Fibroblast of lung (primary cell): ENCODE data around the gene ACRBP. TPM values are rescaled to one million over a fixed set of nuclear protein-coding genes. Genes with fewer than 3 reads are reported as not detected.
"Not testable (repeated sequence)": the region's sequence is repeated elsewhere in the genome, so short reads cannot be mapped to it uniquely, and the experiment has no call there.

Experiments used
- DNase-seq, 2 donors: peaks; one replicate each; pipeline versions ENCODE4 v3.0.0 to v3.0.0-alpha.2; 2010; ENCODE audit warnings: low read depth in 2 of 2
- H2AFZ ChIP-seq: 2 replicates; pipeline ENCODE4 v1.5.1; 2012; ENCODE audit warnings: low read length, control low read depth, inconsistent platforms
- H3K27ac ChIP-seq: 2 replicates; pipeline ENCODE4 v1.5.1; 2011; ENCODE audit warnings: low read length, control low read depth; ENCODE audit not compliant: insufficient read depth
- H3K27me3 ChIP-seq: 2 replicates; pipeline ENCODE4 v1.5.1; 2011; ENCODE audit warnings: mild to moderate bottlenecking, low read length; ENCODE audit not compliant: control insufficient read depth, insufficient read depth
- H3K36me3 ChIP-seq: 2 replicates; pipeline ENCODE4 v1.5.1; 2011; ENCODE audit warnings: low read length; ENCODE audit not compliant: control insufficient read depth, insufficient read depth
- H3K4me1 ChIP-seq: 2 replicates; pipeline ENCODE4 v1.5.1; 2011; ENCODE audit warnings: low read length; ENCODE audit not compliant: control insufficient read depth, insufficient read depth; ENCODE audit errors: extremely low read depth
- H3K4me2 ChIP-seq: 2 replicates; pipeline ENCODE4 v1.5.1; 2011; ENCODE audit warnings: low read length, control low read depth; ENCODE audit not compliant: insufficient read depth; ENCODE audit errors: extremely low read depth
- H3K4me3 ChIP-seq, 4 experiments: fragments of 200-600 bp in 1 of 4; sonication (generic) in 1 of 4; replicated peaks in 1 of 4; 2 replicates each; pipeline ENCODE4 v1.5.1; 2011 to 2016; ENCODE audit warnings: low read length in 4 of 4, low read depth in 3 of 4, mild to moderate bottlenecking in 3 of 4, control low read depth in 2 of 4, inconsistent platforms in 1 of 4, mixed read lengths in 1 of 4; ENCODE audit not compliant: insufficient read depth in 1 of 4; ENCODE audit errors: control extremely low read depth in 1 of 4
- H3K79me2 ChIP-seq: 2 replicates; pipeline ENCODE4 v1.5.1; 2012; ENCODE audit warnings: mild to moderate bottlenecking, low read length, inconsistent platforms; ENCODE audit not compliant: control insufficient read depth, insufficient read depth
- H3K9ac ChIP-seq: 2 replicates; pipeline ENCODE4 v1.5.1; 2011; ENCODE audit warnings: mild to moderate bottlenecking, low read length, control low read depth; ENCODE audit not compliant: insufficient read depth
- H3K9me3 ChIP-seq: 2 replicates; pipeline ENCODE4 v1.5.1; 2012; ENCODE audit warnings: low read depth, low read length; ENCODE audit not compliant: control insufficient read depth, insufficient read depth
- H4K20me1 ChIP-seq: 2 replicates; pipeline ENCODE4 v1.5.1; 2011; ENCODE audit warnings: low read length; ENCODE audit not compliant: control insufficient read depth, insufficient read depth; ENCODE audit errors: extremely low read depth
- EZH2 ChIP-seq: IDR thresholded peaks from 2 replicates; pipeline ENCODE4 v1.5.1; 2012; ENCODE audit warnings: low read length, control low read depth, mild to moderate bottlenecking; ENCODE audit errors: missing control alignments
- polyA plus RNA-seq, 2 donors: library from polyadenylated mRNA; depleted of rRNA in 1 of 2; stranded (reverse) in 1 of 2; unstranded in 1 of 2; fragments of >200 nt; gene quantifications; 2 replicates each; pipeline ENCODE4 v1.2.1, GENCODE V29; 2011 to 2012; ENCODE audit warnings: missing spikeins in 1 of 2
- total RNA-seq: library from RNA; depleted of rRNA; stranded (reverse); fragments of >200 nt; gene quantifications from 2 replicates; pipeline ENCODE4 v1.2.1, GENCODE V29; 2014
- TF ChIP-seq, protein P1 (sequence below), 2 donors: IDR thresholded peaks in 1 of 2; conservative IDR thresholded peaks in 1 of 2; 1 replicate in 1 of 2; 2 replicates in 1 of 2; pipeline ENCODE4 v1.5.1; 2011 to 2012; ENCODE audit warnings: low read length in 2 of 2, control low read depth in 1 of 2, inconsistent platforms in 1 of 2, low read depth in 1 of 2, mild to moderate bottlenecking in 1 of 2

ACRBP gene
- total and polyA plus RNA-seq, 2 donors (not counting 1 experiment from before 2014, with no cell fraction given) = 0.33 to 0.50 TPM

DNA sequence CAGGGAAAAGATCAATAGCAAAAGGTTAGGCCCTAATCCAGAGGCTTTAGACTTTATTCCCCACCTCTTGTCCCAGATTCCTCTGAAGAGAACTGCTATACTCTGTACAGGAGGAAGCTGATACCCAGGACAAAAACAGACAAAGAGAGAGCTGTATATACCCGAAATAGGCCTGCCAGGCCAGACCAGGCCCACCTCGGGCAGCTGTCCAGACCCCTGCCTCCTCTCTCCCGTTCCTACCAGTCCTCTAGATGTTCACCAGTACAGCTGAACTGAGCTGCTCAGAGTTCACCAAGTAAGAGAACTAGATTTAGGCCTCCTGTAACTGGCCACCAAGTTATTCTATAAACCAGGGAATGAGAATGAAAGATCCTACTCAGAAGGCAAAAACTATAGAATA, 44.7 kb downstream of the ACRBP start:
- no peaks in the 10 kb centered on the region for H3K27me3 ChIP-seq
- peak overlapping the region; percentile 72 for H3K4me2 ChIP-seq
- no peak overlapping the region for H2AFZ ChIP-seq
- H3K4me3 ChIP-seq = peak overlapping the region in 2 of 4 experiments; percentile 22 to 93
- DNase-seq = no peak
- TF ChIP-seq EZH2 = no peak
- TF ChIP-seq, protein P1, sequence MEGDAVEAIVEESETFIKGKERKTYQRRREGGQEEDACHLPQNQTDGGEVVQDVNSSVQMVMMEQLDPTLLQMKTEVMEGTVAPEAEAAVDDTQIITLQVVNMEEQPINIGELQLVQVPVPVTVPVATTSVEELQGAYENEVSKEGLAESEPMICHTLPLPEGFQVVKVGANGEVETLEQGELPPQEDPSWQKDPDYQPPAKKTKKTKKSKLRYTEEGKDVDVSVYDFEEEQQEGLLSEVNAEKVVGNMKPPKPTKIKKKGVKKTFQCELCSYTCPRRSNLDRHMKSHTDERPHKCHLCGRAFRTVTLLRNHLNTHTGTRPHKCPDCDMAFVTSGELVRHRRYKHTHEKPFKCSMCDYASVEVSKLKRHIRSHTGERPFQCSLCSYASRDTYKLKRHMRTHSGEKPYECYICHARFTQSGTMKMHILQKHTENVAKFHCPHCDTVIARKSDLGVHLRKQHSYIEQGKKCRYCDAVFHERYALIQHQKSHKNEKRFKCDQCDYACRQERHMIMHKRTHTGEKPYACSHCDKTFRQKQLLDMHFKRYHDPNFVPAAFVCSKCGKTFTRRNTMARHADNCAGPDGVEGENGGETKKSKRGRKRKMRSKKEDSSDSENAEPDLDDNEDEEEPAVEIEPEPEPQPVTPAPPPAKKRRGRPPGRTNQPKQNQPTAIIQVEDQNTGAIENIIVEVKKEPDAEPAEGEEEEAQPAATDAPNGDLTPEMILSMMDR (conservative IDR thresholded peaks at IDR 0.05 in 1 of 2, IDR thresholded peaks at IDR 0.05 in 1 of 2; ENCODE audit: low read depth in 1 of 2, low read length in 2 of 2) = no peak
- no peaks in the 10 kb centered on the region for H4K20me1 ChIP-seq
- H3K9ac ChIP-seq = no peak overlapping the region
- peaks cover 38% of the 10 kb centered on the region for H3K79me2 ChIP-seq
- H3K4me1 ChIP-seq = peaks cover 11% of the 10 kb centered on the region
- no peaks in the 10 kb centered on the region for H3K9me3 ChIP-seq
- no peak overlapping the region for H3K27ac ChIP-seq
- peaks cover 30% of the 10 kb centered on the region for H3K36me3 ChIP-seq

DNA sequence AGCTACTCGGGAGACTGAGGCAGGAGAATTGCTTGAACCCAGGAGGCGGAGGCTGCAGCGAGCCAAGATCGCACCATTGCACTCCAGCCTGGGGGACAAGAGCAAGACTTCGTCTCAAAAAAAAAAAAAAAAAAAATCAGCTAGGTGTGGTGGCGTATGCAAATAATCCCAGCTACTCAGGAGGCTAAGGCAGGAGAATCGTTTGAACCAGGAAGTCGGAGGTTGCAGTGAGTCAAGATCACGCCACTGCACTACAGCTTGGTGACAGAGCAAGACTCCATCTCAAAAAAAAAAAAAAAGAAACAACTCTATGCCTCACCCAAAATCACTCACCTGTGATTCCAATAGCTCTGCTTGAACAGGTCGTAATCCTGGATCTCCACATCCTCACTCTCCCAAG, 51.6 kb downstream of the ACRBP start:
- H3K4me3 ChIP-seq, H3K9ac ChIP-seq, H3K4me2 ChIP-seq, H3K79me2 ChIP-seq, H3K4me1 ChIP-seq, H3K27me3 ChIP-seq, H3K27ac ChIP-seq, H2AFZ ChIP-seq, H3K9me3 ChIP-seq, H4K20me1 ChIP-seq, DNase-seq: not testable (repeated sequence)
- peaks cover 41% of the 10 kb centered on the region for H3K36me3 ChIP-seq

DNA sequence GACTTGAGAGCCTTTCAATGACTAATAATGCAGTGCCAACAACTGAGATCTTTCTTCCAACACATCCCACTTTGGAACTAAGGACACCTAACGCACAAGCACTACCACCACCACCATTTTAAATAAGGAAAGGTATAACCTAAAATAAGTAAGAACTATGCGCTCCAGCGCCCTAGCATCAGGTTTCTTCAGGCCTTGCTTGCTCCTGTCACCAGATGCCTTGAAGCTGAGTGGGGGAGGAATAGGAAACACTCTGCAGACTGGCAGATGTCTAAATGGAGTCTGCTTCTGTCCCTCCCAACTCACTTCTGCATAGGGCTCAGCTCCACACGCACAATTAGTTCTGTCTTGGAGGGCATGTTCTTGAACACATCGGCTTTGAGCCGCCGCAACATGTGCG, 55.1 kb downstream of the ACRBP start:
- Histone ChIP-seq H3K9me3 (no peaks in the 10 kb centered on the region), H3K9ac (no peak overlapping the region), H3K36me3 (peaks cover 34% of the 10 kb centered on the region), H2AFZ (no peak overlapping the region), H3K27me3 (no peaks in the 10 kb centered on the region), H3K4me1 (no peaks in the 10 kb centered on the region), H3K79me2 (no peaks in the 10 kb centered on the region), H4K20me1 (peaks cover 2% of the 10 kb centered on the region), H3K27ac (no peak overlapping the region), H3K4me2 (no peak overlapping the region), H3K4me3 (no peak overlapping the region)
- no peak for DNase-seq
- no peak for TF ChIP-seq EZH2

Other genes starting within 250 kb of the ACRBP start
- 0.17 TPM in 1 of 2 replicates, not detected in the other for gene CD27, start 202.5 kb downstream of the ACRBP start, total RNA-seq
- 0.06 and 0.07 TPM in 2 replicates for gene CD27, start 202.5 kb downstream of the ACRBP start, polyA plus RNA-seq
- 6.2 and 17.3 TPM in 2 replicates for gene TAPBPL, start 195.4 kb downstream of the ACRBP start, total RNA-seq
- 13.7 and 14.0 TPM in 2 replicates for gene TAPBPL, start 195.4 kb downstream of the ACRBP start, polyA plus RNA-seq
- gene VAMP1, start 176.8 kb downstream of the ACRBP start, total RNA-seq = 13.9 and 20.3 TPM in 2 replicates
- 11.0 and 14.9 TPM in 2 replicates for gene VAMP1, start 176.8 kb downstream of the ACRBP start, polyA plus RNA-seq
- gene MRPL51, start 154.2 kb downstream of the ACRBP start, total RNA-seq = 118 and 142 TPM in 2 replicates
- 120 and 166 TPM in 2 replicates for gene MRPL51, start 154.2 kb downstream of the ACRBP start, polyA plus RNA-seq
- gene NCAPD2, start 153.3 kb downstream of the ACRBP start, total RNA-seq = 18.7 and 42.3 TPM in 2 replicates
- gene NCAPD2, start 153.3 kb downstream of the ACRBP start, polyA plus RNA-seq = 17.2 and 50.9 TPM in 2 replicates
- gene GAPDH, start 112.9 kb downstream of the ACRBP start, total RNA-seq = 4,386 and 6,255 TPM in 2 replicates
- gene GAPDH, start 112.9 kb downstream of the ACRBP start, polyA plus RNA-seq = 8,983 and 11,838 TPM in 2 replicates
- 8.2 and 16.8 TPM in 2 replicates for gene IFFO1, start 91.4 kb downstream of the ACRBP start, total RNA-seq
- gene IFFO1, start 91.4 kb downstream of the ACRBP start, polyA plus RNA-seq = 21.7 and 26.9 TPM in 2 replicates
- 11.7 and 13.9 TPM in 2 replicates for gene NOP2, start 79.1 kb downstream of the ACRBP start, total RNA-seq
- 26.1 and 47.8 TPM in 2 replicates for gene NOP2, start 79.1 kb downstream of the ACRBP start, polyA plus RNA-seq
- 241 and 256 TPM in 2 replicates for gene CHD4, start 40.1 kb downstream of the ACRBP start, total RNA-seq
- 76.1 and 96.0 TPM in 2 replicates for gene CHD4, start 40.1 kb downstream of the ACRBP start, polyA plus RNA-seq
- gene LPAR5, start 11.5 kb downstream of the ACRBP start, total RNA-seq = not detected in 2 replicates
- 0.02 and 0.07 TPM in 2 replicates for gene LPAR5, start 11.5 kb downstream of the ACRBP start, polyA plus RNA-seq
- 30.3 and 36.0 TPM in 2 replicates for gene ING4, start 15.7 kb upstream of the ACRBP start, total RNA-seq
- 31.1 and 47.1 TPM in 2 replicates for gene ING4, start 15.7 kb upstream of the ACRBP start, polyA plus RNA-seq
- gene ZNF384, start 41.9 kb upstream of the ACRBP start, total RNA-seq = 9.8 and 12.2 TPM in 2 replicates
- 34.8 and 49.6 TPM in 2 replicates for gene ZNF384, start 41.9 kb upstream of the ACRBP start, polyA plus RNA-seq
- under 0.01 and 0.17 TPM in 2 replicates for gene PIANP, start 53.4 kb upstream of the ACRBP start, total RNA-seq
- 0.49 and 0.87 TPM in 2 replicates for gene PIANP, start 53.4 kb upstream of the ACRBP start, polyA plus RNA-seq
- 67.0 and 79.1 TPM in 2 replicates for gene COPS7A, start 76.6 kb upstream of the ACRBP start, total RNA-seq
- gene COPS7A, start 76.6 kb upstream of the ACRBP start, polyA plus RNA-seq = 114 and 138 TPM in 2 replicates
- gene MLF2, start 105.7 kb upstream of the ACRBP start, total RNA-seq = 88.6 and 106 TPM in 2 replicates
- gene MLF2, start 105.7 kb upstream of the ACRBP start, polyA plus RNA-seq = 287 and 289 TPM in 2 replicates
- gene PTMS, start 118.9 kb upstream of the ACRBP start, total RNA-seq = 29.5 and 63.6 TPM in 2 replicates
- 269 and 312 TPM in 2 replicates for gene PTMS, start 118.9 kb upstream of the ACRBP start, polyA plus RNA-seq
- 0.17 and 0.26 TPM in 2 replicates for gene LAG3, start 125.1 kb upstream of the ACRBP start, total RNA-seq
- gene LAG3, start 125.1 kb upstream of the ACRBP start, polyA plus RNA-seq = 0.09 and 0.17 TPM in 2 replicates
- 14.4 and 27.2 TPM in 2 replicates for gene CD4, start 142.1 kb upstream of the ACRBP start, total RNA-seq
- 50.8 and 152 TPM in 2 replicates for gene CD4, start 142.1 kb upstream of the ACRBP start, polyA plus RNA-seq
- 11.1 and 11.8 TPM in 2 replicates for gene GPR162, start 174.4 kb upstream of the ACRBP start, total RNA-seq
- gene GPR162, start 174.4 kb upstream of the ACRBP start, polyA plus RNA-seq = 3.3 and 5.6 TPM in 2 replicates
- gene P3H3, start 181.0 kb upstream of the ACRBP start, total RNA-seq = 72.4 and 96.3 TPM in 2 replicates
- 39.8 and 44.0 TPM in 2 replicates for gene P3H3, start 181.0 kb upstream of the ACRBP start, polyA plus RNA-seq
- gene GNB3, start 193.5 kb upstream of the ACRBP start, total RNA-seq = 1.3 and 1.7 TPM in 2 replicates
- gene GNB3, start 193.5 kb upstream of the ACRBP start, polyA plus RNA-seq = 2.7 and 3.7 TPM in 2 replicates
- gene CDCA3, start 203.9 kb upstream of the ACRBP start, total RNA-seq = 1.5 and 9.1 TPM in 2 replicates
- 9.4 and 56.9 TPM in 2 replicates for gene CDCA3, start 203.9 kb upstream of the ACRBP start, polyA plus RNA-seq
- 53.4 and 69.9 TPM in 2 replicates for gene USP5, start 204.7 kb upstream of the ACRBP start, total RNA-seq
- gene USP5, start 204.7 kb upstream of the ACRBP start, polyA plus RNA-seq = 42.2 and 66.3 TPM in 2 replicates
- 906 and 934 TPM in 2 replicates for gene TPI1, start 220.1 kb upstream of the ACRBP start, total RNA-seq
- gene TPI1, start 220.1 kb upstream of the ACRBP start, polyA plus RNA-seq = 1,617 and 1,654 TPM in 2 replicates
- gene SPSB2, start 225.9 kb upstream of the ACRBP start, total RNA-seq = 12.7 and 12.8 TPM in 2 replicates
- 1.8 and 2.5 TPM in 2 replicates for gene SPSB2, start 225.9 kb upstream of the ACRBP start, polyA plus RNA-seq